Choroid plexus epithelial cell (primary cell): ENCODE results near the gene CYTIP.

Source experiments
- DNase-seq: peaks from one replicate; pipeline ENCODE4 v3.0.0-alpha.2; 2010; ENCODE audit warnings: low read depth
- H3K4me3 ChIP-seq: 2 replicates; pipeline ENCODE4 v1.5.1; 2011; ENCODE audit warnings: low read depth, mild to moderate bottlenecking, control low read depth, low read length, moderate library complexity
- CTCF ChIP-seq: conservative IDR thresholded peaks from 2 replicates; pipeline ENCODE4 v1.5.1; 2011; ENCODE audit warnings: low read depth, mild to moderate bottlenecking, control low read depth, inconsistent platforms, low read length, moderate library complexity

CYTIP gene

GRCh38 chr2:157473581-157473980, 29.7 kb upstream of the CYTIP start:
- H3K4me3 ChIP-seq: no peak overlapping the region
- DNase-seq: no peak
- TF ChIP-seq CTCF: no peak

GRCh38 chr2:157471078-157471477, 27.2 kb upstream of the CYTIP start:
- DNase-seq: no peak
- no peak for TF ChIP-seq CTCF
- H3K4me3 ChIP-seq: no peak overlapping the region

- no peak for DNase-seq
- no peak for TF ChIP-seq CTCF
- H3K4me3 ChIP-seq: no peak overlapping the region
Observed at GRCh38 chr2:157470321-157470720, 26.4 kb upstream of the CYTIP start.

GRCh38 chr2:157469726-157470125, 25.8 kb upstream of the CYTIP start:
- no peak overlapping the region for H3K4me3 ChIP-seq
- DNase-seq: no peak
- TF ChIP-seq CTCF: no peak

GRCh38 chr2:157468931-157469708, 25.2 kb upstream of the CYTIP start:
- no peak overlapping the region for H3K4me3 ChIP-seq
- peak; percentile 23 for DNase-seq

GRCh38 chr2:157466764-157467163, 22.9 kb upstream of the CYTIP start:
- H3K4me3 ChIP-seq: no peak overlapping the region
- no peak for DNase-seq
- TF ChIP-seq CTCF: no peak

More at GRCh38 chr2:157468931-157469708, 25.2 kb upstream of the CYTIP start:
- TF ChIP-seq CTCF: no peak

- TF ChIP-seq CTCF: no peak
- no peak overlapping the region for H3K4me3 ChIP-seq
- DNase-seq: no peak
Observed at GRCh38 chr2:157465554-157465953, 21.7 kb upstream of the CYTIP start.
